Measurements from ENCODE around the gene WEE1.
"Not testable (repeated sequence)": the region's sequence is repeated elsewhere in the genome, so short reads cannot be mapped to it uniquely, and the experiment has no call there.

Gene WEE1

GRCh38 chr11:9601876-9602199 lies 28.4 kb downstream of the WEE1 start:
- TF ChIP-seq ZNF239 (tag by site-specific recombination; IDR thresholded peaks at IDR 0.05) (no peak), ZSCAN4 (tag by site-specific recombination; IDR thresholded peaks at IDR 0.05) (peak; percentile 67; the same call in 1 of the 2 replicates), YY2 (tag by site-specific recombination; IDR thresholded peaks at IDR 0.05) (no peak)
- TF ChIP-seq, protein P1, sequence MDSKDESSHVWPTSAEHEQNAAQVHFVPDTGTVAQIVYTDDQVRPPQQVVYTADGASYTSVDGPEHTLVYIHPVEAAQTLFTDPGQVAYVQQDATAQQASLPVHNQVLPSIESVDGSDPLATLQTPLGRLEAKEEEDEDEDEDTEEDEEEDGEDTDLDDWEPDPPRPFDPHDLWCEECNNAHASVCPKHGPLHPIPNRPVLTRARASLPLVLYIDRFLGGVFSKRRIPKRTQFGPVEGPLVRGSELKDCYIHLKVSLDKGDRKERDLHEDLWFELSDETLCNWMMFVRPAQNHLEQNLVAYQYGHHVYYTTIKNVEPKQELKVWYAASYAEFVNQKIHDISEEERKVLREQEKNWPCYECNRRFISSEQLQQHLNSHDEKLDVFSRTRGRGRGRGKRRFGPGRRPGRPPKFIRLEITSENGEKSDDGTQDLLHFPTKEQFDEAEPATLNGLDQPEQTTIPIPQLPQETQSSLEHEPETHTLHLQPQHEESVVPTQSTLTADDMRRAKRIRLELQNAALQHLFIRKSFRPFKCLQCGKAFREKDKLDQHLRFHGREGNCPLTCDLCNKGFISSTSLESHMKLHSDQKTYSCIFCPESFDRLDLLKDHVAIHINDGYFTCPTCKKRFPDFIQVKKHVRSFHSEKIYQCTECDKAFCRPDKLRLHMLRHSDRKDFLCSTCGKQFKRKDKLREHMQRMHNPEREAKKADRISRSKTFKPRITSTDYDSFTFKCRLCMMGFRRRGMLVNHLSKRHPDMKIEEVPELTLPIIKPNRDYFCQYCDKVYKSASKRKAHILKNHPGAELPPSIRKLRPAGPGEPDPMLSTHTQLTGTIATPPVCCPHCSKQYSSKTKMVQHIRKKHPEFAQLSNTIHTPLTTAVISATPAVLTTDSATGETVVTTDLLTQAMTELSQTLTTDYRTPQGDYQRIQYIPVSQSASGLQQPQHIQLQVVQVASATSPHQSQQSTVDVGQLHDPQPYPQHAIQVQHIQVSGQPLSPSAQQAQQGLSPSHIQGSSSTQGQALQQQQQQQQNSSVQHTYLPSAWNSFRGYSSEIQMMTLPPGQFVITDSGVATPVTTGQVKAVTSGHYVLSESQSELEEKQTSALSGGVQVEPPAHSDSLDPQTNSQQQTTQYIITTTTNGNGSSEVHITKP (tag by site-specific recombination; IDR thresholded peaks at IDR 0.05): peak; percentile 68
- CTCF ChIA-PET: interaction anchor here (0.6 to 2.9 kb wide), 3 partner anchors 11 to 67 kb away, joined by 3 to 18 read pairs (median 5); no protein-coding TSS in a partner anchor
- POLR2A ChIA-PET: interaction anchor here (0.6 to 1.3 kb wide), 3 partner anchors 11 to 693 kb away, joined by 3 to 4 read pairs (median 3); no protein-coding TSS in a partner anchor
- no peaks in the 10 kb centered on the region for H3K4me1 ChIP-seq (ENCODE audit: control insufficient read depth, insufficient read depth, low read length)
- H3K4me3 ChIP-seq (ENCODE audit: low read depth, low read length): no peak overlapping the region
- no peaks in the 10 kb centered on the region for H3K36me3 ChIP-seq (ENCODE audit: control insufficient read depth in 2 of 2, insufficient read depth in 1 of 2, low read length in 2 of 2)
- no peak overlapping the region for H3K27ac ChIP-seq (ENCODE audit: extremely low read depth, low read depth, low read length)
- H3K9me3 ChIP-seq (ENCODE audit: control insufficient read depth, insufficient read depth, low read depth, low read length): no peaks in the 10 kb centered on the region

DNA sequence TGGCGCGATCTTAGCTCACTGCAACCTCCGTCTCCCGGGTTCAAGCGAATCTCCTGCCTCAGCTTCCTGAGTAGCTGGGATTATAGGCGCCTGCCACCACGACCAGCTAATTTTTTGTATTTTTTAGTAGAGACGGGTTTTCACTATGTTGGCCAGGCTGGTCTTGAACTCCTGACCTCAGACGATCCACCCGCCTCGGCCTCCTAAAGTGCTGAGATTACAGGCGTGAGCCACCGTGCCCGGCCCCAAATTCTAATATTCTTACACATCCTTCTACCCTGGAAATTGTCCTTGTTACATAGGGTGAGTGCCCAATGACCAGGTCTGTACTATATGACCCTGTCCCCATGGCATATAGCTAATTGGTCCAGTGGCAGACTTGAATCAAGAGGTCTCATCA lies 29.7 kb downstream of the WEE1 start:
- H3K36me3 ChIP-seq (ENCODE audit: control insufficient read depth in 2 of 2, insufficient read depth in 1 of 2, low read length in 2 of 2); H3K9me3 ChIP-seq (ENCODE audit: control insufficient read depth, insufficient read depth, low read depth, low read length); H3K4me1 ChIP-seq (ENCODE audit: control insufficient read depth, insufficient read depth, low read length); H3K4me3 ChIP-seq (ENCODE audit: low read depth, low read length); POLR2A ChIA-PET; H3K27ac ChIP-seq (ENCODE audit: extremely low read depth, low read depth, low read length): not testable (repeated sequence)
- CTCF ChIA-PET: interaction anchor here (1.2 to 1.7 kb wide), 2 partner anchors 10 to 12 kb away, joined by 3 to 8 read pairs; no protein-coding TSS in a partner anchor

GRCh38 chr11:9604134-9604533 lies 30.7 kb downstream of the WEE1 start:
- no peak overlapping the region for H3K4me3 ChIP-seq (ENCODE audit: low read depth, low read length)
- no peaks in the 10 kb centered on the region for H3K4me1 ChIP-seq (ENCODE audit: control insufficient read depth, insufficient read depth, low read length)
- no peak overlapping the region for H3K27ac ChIP-seq (ENCODE audit: extremely low read depth, low read depth, low read length)
- H3K36me3 ChIP-seq (ENCODE audit: control insufficient read depth in 2 of 2, insufficient read depth in 1 of 2, low read length in 2 of 2): no peaks in the 10 kb centered on the region
- POLR2A ChIA-PET: interaction anchor here (0.6 to 0.7 kb wide), 2 partner anchors 78 to 154 kb away, joined by 3 to 5 read pairs; no protein-coding TSS in a partner anchor
- no peaks in the 10 kb centered on the region for H3K9me3 ChIP-seq (ENCODE audit: control insufficient read depth, insufficient read depth, low read depth, low read length)
- CTCF ChIA-PET: interaction anchor here (0.6 to 1.7 kb wide), 4 partner anchors 9 to 144 kb away, joined by 3 to 8 read pairs (median 3); no protein-coding TSS in a partner anchor
- TF ChIP-seq BCL11B (tag by site-specific recombination; IDR thresholded peaks at IDR 0.05; ENCODE audit: low read depth): no peak
- no peak for TF ChIP-seq ZNF221 (tag by site-specific recombination; IDR thresholded peaks at IDR 0.05; ENCODE audit: borderline replicate concordance)
- TF ChIP-seq MYNN (tag by site-specific recombination; IDR thresholded peaks at IDR 0.05; ENCODE audit: borderline replicate concordance): no peak
- no peak for TF ChIP-seq OVOL3 (tag by site-specific recombination; IDR thresholded peaks at IDR 0.05)
- TF ChIP-seq ZBTB7A (tag by site-specific recombination; IDR thresholded peaks at IDR 0.05; ENCODE audit: low read depth): no peak
- no peak for TF ChIP-seq ZNF571 (tag by site-specific recombination; IDR thresholded peaks at IDR 0.05)
- TF ChIP-seq TRIM28 (IDR thresholded peaks at IDR 0.05; ENCODE audit: borderline replicate concordance, low read length): no peak
- TF ChIP-seq, protein P1 (tag by site-specific recombination; IDR thresholded peaks at IDR 0.05): no peak
- no peak for TF ChIP-seq ZNF391 (tag by site-specific recombination; IDR thresholded peaks at IDR 0.05; ENCODE audit: borderline replicate concordance, low read depth)
- no peak for TF ChIP-seq ZNF555 (tag by site-specific recombination; conservative IDR thresholded peaks at IDR 0.05)
- TF ChIP-seq KLF10 (tag by site-specific recombination; IDR thresholded peaks at IDR 0.05): no peak
- TF ChIP-seq, protein P2, sequence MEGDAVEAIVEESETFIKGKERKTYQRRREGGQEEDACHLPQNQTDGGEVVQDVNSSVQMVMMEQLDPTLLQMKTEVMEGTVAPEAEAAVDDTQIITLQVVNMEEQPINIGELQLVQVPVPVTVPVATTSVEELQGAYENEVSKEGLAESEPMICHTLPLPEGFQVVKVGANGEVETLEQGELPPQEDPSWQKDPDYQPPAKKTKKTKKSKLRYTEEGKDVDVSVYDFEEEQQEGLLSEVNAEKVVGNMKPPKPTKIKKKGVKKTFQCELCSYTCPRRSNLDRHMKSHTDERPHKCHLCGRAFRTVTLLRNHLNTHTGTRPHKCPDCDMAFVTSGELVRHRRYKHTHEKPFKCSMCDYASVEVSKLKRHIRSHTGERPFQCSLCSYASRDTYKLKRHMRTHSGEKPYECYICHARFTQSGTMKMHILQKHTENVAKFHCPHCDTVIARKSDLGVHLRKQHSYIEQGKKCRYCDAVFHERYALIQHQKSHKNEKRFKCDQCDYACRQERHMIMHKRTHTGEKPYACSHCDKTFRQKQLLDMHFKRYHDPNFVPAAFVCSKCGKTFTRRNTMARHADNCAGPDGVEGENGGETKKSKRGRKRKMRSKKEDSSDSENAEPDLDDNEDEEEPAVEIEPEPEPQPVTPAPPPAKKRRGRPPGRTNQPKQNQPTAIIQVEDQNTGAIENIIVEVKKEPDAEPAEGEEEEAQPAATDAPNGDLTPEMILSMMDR (tag by site-specific recombination; IDR thresholded peaks at IDR 0.05): no peak
- no peak for TF ChIP-seq RBAK (tag by site-specific recombination; IDR thresholded peaks at IDR 0.05)
- no peak for TF ChIP-seq ZNF214 (tag by site-specific recombination; IDR thresholded peaks at IDR 0.05; ENCODE audit: borderline replicate concordance)
- TF ChIP-seq, protein P3, sequence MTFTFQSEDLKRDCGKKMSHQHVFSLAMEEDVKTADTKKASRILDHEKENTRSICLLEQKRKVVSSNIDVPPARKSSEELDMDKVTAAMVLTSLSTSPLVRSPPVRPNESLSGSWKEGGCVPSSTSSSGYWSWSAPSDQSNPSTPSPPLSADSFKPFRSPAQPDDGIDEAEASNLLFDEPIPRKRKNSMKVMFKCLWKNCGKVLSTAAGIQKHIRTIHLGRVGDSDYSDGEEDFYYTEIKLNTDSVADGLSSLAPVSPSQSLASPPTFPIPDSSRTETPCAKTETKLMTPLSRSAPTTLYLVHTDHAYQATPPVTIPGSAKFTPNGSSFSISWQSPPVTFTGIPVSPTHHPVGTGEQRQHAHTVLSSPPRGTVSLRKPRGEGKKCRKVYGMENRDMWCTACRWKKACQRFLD (tag by site-specific recombination; IDR thresholded peaks at IDR 0.05): no peak
- no peak for TF ChIP-seq ZNF302 (tag by site-specific recombination; IDR thresholded peaks at IDR 0.05; ENCODE audit: low read depth)

Measured in HEK293 (cell line).